ACHN (cell line): Measurements from ENCODE around the gene LYPLA2.
"Not testable (repeated sequence)": the region's sequence is repeated elsewhere in the genome, so short reads cannot be mapped to it uniquely, and the experiment has no call there.

Experiments used
- DNase-seq: peaks from one replicate; pipeline ENCODE4 v3.0.0-alpha.2; 2015
- in situ Hi-C: cut with HindIII; loops from 2 replicates; pipeline ENCODE4 v1.10.0; 2017; ENCODE audit warnings: low sequenced_read_pairs, low pct_ligation_motif_present, low pct_unique_long_range_greater_than_20kb

LYPLA2 gene

DNA sequence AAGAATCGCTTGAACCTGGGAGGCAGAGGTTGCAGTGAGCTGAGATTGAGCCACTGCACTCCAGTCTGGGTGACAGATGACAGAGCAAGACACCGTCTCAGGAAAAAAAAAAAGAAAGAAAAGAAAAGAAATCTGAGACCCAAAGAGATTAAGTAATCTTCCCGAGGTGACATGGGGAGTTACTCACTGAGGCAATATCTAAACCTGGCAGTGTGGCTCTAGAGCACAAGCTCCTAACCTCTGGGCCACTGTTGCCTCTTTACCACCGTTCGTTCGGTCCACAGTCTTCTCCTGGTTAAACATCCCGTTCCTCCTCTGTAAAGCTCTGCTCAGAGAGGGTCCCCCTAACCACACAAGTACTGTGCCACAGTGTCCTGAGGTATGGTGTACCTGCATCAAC lies 32.8 kb downstream of the LYPLA2 start:
- no peak for DNase-seq
- in situ Hi-C loops = no loop called here

DNA sequence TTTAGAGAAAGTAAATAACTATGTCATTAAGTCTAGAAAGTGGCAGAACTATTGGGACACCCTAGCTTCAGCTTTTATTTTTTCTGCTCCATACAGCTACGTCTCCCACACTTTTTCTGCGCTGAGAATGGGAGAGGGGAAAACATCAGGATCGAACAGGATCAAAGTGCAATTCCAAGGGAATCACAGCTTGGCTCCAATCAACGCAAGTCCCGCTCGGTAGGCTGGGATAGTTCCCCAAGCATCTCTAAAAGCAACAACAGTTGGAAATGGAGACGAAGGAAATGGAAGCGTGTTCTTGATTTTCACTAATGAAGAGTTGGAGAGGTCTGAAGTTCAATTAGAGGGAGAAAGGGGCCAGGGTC lies 33.7 kb downstream of the LYPLA2 start:
- DNase-seq = no peak
- in situ Hi-C loops = no loop called here

DNA sequence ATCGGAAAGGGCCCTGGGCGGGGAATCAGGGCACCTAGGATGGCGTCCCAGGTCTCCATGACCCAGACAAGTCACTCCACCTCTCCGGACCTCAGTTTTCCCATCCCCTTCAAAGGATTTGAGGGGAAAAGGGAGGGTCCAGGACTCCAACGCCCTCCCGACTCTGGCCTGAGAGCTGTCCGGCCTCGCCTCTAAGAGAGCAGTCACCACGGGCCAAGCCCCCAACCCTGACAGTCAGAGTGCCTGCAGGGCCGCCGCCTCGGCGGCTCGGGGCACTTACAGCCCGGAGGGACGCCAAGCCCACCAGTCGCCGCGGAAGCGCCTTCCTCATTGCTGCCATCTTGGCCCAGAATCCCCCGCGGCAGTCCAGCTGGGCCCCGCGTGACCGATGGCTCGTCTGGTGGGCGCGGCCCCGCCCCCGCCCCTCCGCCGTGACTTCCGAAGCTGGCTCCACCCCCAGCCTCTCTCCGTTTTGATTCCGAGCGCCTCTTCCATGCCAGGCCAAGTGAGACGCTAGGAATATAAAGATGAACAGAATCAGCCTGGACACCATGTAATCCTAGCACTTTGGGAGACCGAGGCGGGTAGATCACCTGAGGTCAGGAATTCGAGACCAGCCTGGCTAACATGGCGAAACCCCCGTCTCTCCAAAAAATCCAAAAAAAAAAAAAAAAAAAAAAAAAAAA lies 34.3 kb downstream of the LYPLA2 start, which contains the start of gene HMGCL:
Gene HMGCL, minus strand, starts transcription at position 354 of the 686 bp plus-strand sequence. Its CDS starts 14 bp downstream, at position 340.
- peak; percentile 88 for DNase-seq
- in situ Hi-C loops = no loop called here

DNA sequence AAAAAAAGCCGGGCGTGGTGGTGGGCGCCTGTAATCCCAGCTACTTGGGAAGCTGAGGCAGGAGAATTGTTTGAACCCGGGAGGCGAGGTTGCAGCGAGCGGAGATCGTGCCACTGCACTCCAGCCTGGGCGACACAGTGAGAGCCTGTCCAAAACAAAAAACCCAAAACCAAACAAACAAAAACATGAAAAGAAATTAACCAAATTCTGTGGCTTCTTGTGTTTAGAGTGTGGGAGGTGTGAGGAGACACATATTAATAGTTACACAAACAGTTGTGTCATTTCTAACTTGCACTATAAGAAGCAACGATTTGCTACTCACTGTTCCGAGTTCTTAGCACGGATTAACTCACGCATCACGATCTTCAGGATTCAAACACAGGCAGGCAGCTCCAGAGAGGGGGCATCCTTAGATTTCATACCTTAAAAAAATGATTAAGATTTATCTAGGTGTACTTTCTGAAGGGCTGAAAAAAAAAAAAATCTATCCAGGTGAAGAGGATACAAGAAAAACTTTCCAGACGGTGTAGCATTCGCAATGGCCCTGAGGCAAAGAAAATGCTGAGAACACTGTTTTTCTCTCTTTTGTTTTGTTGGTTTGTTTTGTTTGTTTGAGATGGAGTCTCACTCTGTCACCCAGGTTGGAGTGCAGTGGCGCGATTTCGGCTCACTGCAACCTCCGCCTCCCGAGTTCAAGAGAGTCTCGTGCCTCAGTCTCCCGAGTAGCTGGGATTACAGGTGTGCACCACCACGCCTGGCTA lies 35.0 kb downstream of the LYPLA2 start:
- no peak for DNase-seq
- in situ Hi-C loops = no loop called here

DNA sequence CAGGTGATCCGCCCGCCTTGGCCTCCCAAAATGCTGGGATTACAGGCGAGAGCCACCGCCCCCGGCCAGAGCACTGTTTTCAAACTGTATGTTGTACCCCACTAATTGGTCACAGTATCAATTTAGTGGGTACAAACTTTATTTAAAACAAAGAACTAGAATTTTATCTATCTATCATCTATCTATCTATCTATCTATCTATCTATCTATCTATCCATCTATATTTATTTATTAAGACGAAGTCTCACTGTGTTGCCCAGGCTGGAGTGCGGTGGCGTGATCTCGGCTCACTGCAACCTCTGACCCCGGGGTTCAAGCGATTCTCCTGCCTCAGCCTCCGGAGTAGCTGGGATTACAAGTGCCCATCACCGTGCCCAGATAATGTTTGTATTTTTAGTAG lies 35.6 kb downstream of the LYPLA2 start:
- in situ Hi-C loops, DNase-seq: not testable (repeated sequence)

DNA sequence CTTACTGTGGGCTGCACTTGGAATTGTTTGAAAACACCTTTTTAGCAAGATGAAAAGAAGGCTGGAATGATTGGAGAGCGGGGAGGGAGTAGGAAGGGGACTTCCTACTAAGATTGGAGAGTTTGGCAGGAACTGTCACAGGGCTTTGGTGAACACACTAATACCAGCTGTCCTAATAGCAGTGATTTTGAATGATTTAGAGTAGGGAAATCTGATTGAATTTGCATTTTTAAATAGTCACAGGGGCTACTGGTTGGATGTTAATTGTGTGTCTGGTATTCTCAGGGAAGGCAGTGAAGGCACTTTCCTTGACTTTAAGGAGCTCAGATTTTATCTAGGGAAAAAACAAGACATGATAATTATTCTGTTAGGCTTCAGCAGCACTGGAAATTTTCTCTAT lies 36.8 kb downstream of the LYPLA2 start:
- DNase-seq = no peak
- in situ Hi-C loops = no loop called here

DNA sequence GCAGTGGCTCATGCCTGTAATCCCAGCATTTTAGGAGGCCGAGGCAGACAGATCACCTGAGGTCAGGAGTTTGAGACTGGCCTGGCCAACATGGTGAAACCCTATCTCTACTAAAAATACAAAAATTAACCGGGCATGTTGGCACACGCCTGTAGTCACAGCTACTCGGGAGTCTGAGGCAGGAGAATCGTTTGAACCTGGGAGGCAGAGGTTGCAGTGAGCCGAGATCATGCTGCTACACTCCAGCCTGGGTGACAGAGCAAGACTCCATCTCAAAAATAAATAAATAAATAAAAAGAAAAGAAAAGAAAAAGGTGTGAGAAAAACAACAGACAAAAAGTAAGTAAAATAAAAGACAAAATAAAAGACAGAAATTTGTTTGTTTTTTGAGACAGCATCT lies 43.2 kb downstream of the LYPLA2 start:
- DNase-seq, in situ Hi-C loops: not testable (repeated sequence)

DNA sequence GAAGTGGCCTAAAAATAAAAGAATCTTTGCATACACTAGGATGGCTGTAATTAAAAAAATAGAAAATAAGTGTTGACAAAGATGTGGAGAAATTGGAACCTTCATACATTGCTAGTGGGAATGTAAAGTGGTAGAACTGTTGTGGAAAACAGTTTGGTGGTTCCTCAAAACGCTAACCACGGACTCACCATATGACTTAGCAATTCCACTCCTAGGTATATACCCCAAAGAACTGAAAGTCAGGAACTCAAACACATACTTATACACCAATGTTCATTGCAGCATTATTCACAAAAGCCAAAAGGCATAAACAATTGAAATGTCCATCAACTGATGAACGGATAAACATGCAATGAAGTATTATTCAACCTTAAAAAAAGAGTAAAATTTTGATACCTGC lies 45.1 kb downstream of the LYPLA2 start:
- in situ Hi-C loops = no loop called here
- DNase-seq = no peak

DNA sequence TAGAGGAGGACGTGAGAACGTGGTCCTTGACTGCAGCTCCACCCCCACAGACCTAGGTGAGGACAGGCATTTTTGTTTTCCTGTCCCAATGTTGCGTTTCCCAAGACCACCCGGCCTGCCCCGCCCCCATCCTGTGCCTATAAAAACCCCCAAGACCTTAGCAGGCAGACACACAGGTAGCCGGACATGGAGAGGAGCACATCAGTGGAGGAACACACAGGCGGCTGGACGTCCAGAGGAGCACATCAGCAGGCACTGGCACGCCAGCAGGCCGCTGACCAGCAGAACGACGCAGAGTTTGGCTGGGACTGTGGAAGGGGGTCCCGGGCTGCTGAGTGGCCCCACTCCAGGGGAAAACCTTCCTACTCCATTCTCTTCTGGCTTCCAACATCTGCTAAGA lies 47.0 kb downstream of the LYPLA2 start:
- DNase-seq = no peak
- in situ Hi-C loops = no loop called here

DNA sequence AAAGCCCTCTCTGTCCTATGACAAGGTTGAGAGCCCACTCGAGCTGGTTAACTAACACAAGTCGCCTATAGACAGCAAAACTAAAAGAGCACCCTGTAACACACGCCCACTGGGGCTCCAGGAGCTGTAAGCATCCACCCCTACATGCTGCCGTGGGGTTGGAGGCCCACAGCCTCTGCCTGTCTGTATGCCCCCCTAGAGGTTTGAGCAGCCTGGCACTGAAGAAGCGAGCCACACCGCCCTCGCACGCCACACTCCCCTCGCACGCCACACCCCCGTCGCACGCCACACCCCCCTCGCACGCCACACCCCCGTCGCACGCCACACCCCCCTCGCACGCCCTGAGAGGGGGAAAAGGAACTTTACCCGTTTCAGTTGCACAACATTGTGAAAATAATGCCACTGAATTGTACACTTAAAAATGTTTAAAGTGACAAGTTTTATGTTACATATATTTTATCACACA lies 47.5 kb downstream of the LYPLA2 start:
- DNase-seq = peak; percentile 47
- in situ Hi-C loops = no loop called here

DNA sequence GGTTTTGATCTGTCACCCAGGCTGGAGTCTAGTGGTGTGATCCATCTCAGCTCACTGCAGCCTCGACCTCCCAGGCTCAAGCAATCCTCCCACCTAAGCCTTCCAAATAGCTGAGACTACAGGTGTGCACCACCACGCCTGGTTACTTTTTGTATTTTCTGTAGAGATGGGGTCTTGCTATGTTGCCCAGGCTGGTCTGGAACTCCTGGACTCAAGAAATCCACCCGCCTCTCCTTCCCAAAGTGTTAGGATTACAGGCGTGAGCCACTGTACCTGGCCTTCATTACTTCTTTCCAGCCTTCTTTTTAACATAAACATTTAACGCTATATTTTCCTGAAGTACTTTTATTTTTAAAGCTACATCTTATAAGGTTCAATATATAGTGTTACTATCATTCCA lies 52.7 kb downstream of the LYPLA2 start:
- in situ Hi-C loops = no loop called here
- no peak for DNase-seq
